ENCODE results near the gene PIGR. TPM values are rescaled to one million over a fixed set of nuclear protein-coding genes. Genes with fewer than 3 reads are reported as not detected.

The PIGR gene
- total and polyA plus RNA-seq, 10 of the 15 experiments (the other 5 are each of a cell fraction or from before 2014, with no cell fraction given) = 0.96 to 7.6 (median 1.8) TPM

GRCh38 chr1:206896261-206896660 lies 50.0 kb downstream of the PIGR start:
- CTCF ChIA-PET = interaction anchor here (0.8 to 3.2 kb wide), 8 partner anchors 10 to 162 kb away, joined by 3 to 14 read pairs (median 4); partner anchors contain the start of gene IL20

More at GRCh38 chr1:206896261-206896660, 50.0 kb downstream of the PIGR start:
- H3K4me1 ChIP-seq (ENCODE audit: control insufficient read depth, insufficient read depth, low read length) = no peaks in the 10 kb centered on the region
- in situ Hi-C loops (cut with MboI) (no loop called here), intact Hi-C loops (cut with micrococcal nuclease; ENCODE audit: unreplicated experiment) (no loop called here)
- BruUV-seq (replicated peaks) = no TSS peak
- H4K20me1 ChIP-seq (ENCODE audit: control insufficient read depth, insufficient read depth) = no peaks in the 10 kb centered on the region
- WGBS (ENCODE audit: insufficient coverage, insufficient replicate concordance, low lambda C conversion rate, missing lambda C conversion rate) = 87% methylated on average over 3 of the region's 3 CpGs
- no peak overlapping the region for H3K9ac ChIP-seq (ENCODE audit: control insufficient read depth, insufficient read depth, low read length)
- H3K27ac ChIP-seq (ENCODE audit: control insufficient read depth, insufficient read depth) = no peak overlapping the region
- H3K79me2 ChIP-seq (ENCODE audit: control insufficient read depth, insufficient read depth, low read length) = no peaks in the 10 kb centered on the region
- ChIA-PET RAD21 (ENCODE audit: unreplicated experiment) (interaction anchor here (1.3 kb wide), 1 partner anchor 16 kb away, joined by 3 read pairs; no protein-coding TSS in a partner anchor), POLR2A (no interaction called here), SMC1A (ENCODE audit: uncharacterized antibody, unreplicated experiment) (interaction anchor here (0.8 to 1.6 kb wide), 5 partner anchors 8 to 87 kb away, joined by 3 to 6 read pairs (median 3); no protein-coding TSS in a partner anchor)
- FAIRE-seq (no peak), DNase-seq (ENCODE audit: low read depth, low spot score) (no peak), ATAC-seq (no peak)
- H3K36me3 ChIP-seq (ENCODE audit: control insufficient read depth in 2 of 2, insufficient read depth in 2 of 2, low read length in 1 of 2) = no peaks in the 10 kb centered on the region
- no peak overlapping the region for H3K4me3 ChIP-seq
- no peak overlapping the region for H3K4me2 ChIP-seq (ENCODE audit: control insufficient read depth, insufficient read depth)
- H3K9me3 ChIP-seq (replicated peaks; ENCODE audit: control insufficient read depth, insufficient read depth, low read length) = no peaks in the 10 kb centered on the region
- H3K27me3 ChIP-seq (replicated peaks in 1 of 2; ENCODE audit: control insufficient read depth in 2 of 2, insufficient read depth in 2 of 2, low read length in 1 of 2) = no peaks in the 10 kb centered on the region
- TF ChIP-seq IRF3 (IDR thresholded peaks at IDR 0.05) (no peak), RAD51 (IDR thresholded peaks at IDR 0.05) (no peak), SUPT20H (IDR thresholded peaks at IDR 0.05; ENCODE audit: borderline replicate concordance, control insufficient read depth, low read depth, low read length) (no peak), BACH1 (IDR thresholded peaks at IDR 0.05; ENCODE audit: borderline replicate concordance) (no peak), CHD2 (IDR thresholded peaks at IDR 0.05; ENCODE audit: borderline replicate concordance, low read depth, low read length) (no peak), POLR2AphosphoS5 (IDR thresholded peaks at IDR 0.05; ENCODE audit: low read length) (no peak), CBX3 (IDR thresholded peaks at IDR 0.05; ENCODE audit: borderline replicate concordance, low read depth) (no peak), LARP7 (IDR thresholded peaks at IDR 0.05) (no peak), HDAC2 (IDR thresholded peaks at IDR 0.05) (no peak), STAT3 (IDR thresholded peaks at IDR 0.05; ENCODE audit: low read depth, low read length) (no peak), CTCF (IDR thresholded peaks at IDR 0.05 in 2 of 3, conservative IDR thresholded peaks at IDR 0.05 in 1 of 3; ENCODE audit: control insufficient read depth in 2 of 3, extremely low read depth in 1 of 3, insufficient read depth in 1 of 3, low read depth in 3 of 3, low read length in 3 of 3) (no peak), ATF2 (IDR thresholded peaks at IDR 0.05; ENCODE audit: low read length) (no peak), SREBF1 (IDR thresholded peaks at IDR 0.05; ENCODE audit: low read length) (no peak), PAX5 (IDR thresholded peaks at IDR 0.05; ENCODE audit: borderline replicate concordance, low read depth, low read length) (no peak), TAF1 (IDR thresholded peaks at IDR 0.05; ENCODE audit: borderline replicate concordance, low read depth, low read length) (no peak)
- no peak overlapping the region for H2AFZ ChIP-seq (ENCODE audit: control insufficient read depth, low read depth, low read length)
